NCI-H2107 treated with DMSO at 0.1 percent for 48 hours (cell line): ENCODE results near the gene ZNF212.
A peak's percentile ranks its signal among the peaks of the same experiment; 100 is the strongest.
"Not testable (repeated sequence)": the region's sequence is repeated elsewhere in the genome, so short reads cannot be mapped to it uniquely, and the experiment has no call there.

ENCODE experiments used
- DNase-seq: peaks from one replicate; lab custom pipeline; 2025; ENCODE audit not compliant: unreplicated experiment; lab: John Stamatoyannopoulos, UW

Gene ZNF212

DNA sequence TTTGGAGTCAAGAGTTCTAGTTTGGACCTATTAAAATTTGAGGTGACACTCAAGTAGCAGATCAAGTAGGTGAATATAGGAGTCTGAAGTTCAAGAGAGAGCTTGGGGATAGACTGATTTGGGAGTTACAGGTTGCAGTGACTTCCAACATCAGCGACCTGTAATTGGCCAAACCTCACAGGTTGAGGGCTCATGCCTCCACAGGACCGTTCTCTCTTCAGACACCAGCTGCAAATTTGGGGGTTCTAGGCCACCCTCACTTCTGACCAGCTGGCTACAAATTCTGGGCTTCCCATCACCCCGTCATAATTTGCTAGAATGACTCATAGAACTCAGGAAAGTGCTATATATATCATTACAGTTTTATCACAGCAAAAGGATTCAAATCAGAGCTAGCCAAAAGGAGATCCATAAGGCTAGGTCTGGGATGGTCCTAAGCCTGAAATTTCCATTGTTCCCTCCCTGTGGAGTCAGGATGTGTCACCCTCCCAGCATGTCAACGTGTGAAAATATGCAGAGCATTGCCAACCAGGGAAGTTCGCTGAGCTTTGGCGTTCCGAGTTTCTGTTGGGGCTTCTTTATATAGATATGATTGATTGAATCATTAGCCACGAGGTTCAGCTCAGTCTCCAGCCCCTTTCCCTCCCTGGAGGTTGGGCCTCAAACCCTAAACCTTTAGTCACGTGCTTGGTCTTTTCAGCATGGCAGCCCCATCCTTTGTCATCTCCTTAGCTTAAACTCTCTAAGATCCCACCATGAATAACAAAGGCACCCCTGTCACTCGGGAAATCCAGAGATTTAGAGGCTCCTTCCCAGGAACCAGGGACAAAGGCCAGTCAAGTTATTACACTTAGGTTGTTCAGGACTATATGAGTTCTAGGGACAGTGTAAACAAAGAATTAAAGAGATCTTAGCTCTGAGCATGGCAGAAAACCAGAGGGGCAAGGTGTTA, 20.7 kb upstream of the ZNF212 start:
- no peak for DNase-seq

DNA sequence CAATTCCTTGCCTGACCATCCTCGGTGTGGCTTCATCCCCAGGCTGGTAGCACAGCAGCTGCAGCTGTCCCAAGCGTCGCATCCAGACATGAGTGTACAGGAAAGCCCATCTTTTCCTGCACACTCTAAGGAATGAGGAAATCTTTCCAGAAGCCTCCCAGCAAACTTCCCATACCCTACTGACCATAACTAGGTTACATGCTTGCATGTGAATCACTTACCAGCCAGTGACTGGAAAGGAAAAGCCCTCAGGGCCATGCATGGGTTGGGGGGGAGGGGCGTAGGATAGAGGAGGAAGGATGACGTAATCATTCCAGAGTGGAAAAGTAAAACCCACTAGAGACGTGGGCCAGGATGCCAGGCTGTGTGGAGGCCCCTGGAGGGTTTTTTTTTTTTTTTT, 18.9 kb upstream of the ZNF212 start:
- DNase-seq, result no peak

DNA sequence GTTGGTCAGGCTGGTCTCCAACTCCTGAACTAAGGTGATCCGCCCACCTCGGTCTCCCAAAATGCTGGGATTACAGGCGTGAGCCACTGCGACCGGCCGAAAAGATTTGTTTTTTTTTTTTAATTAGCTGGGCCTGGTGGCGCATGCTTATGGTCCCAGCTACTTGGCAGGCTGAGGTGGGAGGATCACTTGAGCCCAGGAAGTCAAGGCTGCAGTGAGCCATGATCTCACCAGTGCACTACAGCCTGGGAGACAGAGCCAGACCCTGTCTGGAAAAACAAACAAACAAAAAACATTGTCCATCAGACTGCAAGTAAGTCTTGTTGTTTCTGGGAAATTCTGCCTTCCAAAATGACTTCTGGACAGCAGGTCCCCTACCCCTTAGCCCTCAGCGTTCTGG, 16.3 kb upstream of the ZNF212 start:
- no peak for DNase-seq

DNA sequence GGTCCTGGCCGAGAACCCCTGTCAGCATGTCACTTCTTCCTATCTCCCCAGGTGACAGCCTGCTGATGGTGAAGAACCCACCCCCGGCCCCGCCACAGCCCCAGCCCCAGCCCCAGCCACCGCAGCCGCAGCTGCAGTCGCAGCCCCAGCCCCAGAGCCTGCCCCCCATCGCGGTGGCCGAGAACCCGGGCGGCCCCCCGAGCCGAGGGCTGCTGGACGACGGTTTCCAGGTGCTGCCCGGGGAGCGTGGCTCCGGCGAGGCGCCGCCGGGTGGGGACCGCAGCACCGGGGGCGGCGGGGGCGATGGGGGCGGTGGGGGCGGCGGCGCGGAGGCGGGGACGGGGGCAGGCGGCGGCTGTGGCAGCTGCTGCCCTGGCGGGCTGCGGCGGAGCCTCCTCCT, 15.7 kb upstream of the ZNF212 start:
- no peak for DNase-seq

- DNase-seq, result no peak
Measured at GRCh38 chr7:149224352-149224751, 15.1 kb upstream of the ZNF212 start.

DNA sequence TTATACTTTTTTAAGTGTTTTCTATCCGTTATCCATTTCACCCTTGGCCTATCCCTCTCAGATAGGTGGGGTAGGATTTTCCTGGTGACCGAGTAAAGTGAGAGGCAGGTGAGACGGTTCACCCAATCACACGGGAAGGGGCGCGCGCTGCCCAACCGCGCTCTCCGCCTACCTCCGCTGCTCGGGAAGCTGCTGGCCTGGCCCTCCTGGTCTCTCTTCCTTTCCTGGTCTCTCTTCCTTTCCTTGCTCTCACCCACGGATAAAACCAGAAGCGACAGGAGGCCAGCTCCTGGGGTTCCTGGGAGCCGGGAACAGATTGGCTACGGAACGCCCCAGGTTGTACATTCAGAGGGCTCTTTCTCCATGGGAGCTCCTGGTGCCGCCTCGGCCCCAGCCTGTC, 14.3 kb upstream of the ZNF212 start:
- DNase-seq, result no peak

DNA sequence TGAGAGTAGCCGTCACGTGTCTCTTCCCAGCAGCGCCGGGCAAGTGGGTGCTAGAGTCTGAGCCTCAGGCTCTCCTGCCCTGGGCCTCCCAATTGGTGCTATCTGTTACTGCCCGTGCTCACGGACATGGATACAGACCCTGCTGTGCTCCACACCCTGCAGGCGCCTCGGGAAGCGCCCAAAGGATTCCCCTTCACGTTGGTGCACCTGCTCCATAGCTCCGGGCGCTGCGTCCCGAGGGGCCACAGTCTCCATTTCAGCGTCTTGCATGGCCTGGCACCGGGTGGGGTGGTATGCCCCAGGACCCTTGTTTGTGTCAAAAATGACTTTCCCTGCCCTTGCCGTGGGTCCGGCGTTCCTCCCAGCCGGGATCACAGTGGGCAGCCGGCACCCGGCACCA, 13.8 kb upstream of the ZNF212 start:
- no peak for DNase-seq

- not testable (repeated sequence) for DNase-seq
Measured at GRCh38 chr7:149226366-149226765, 13.1 kb upstream of the ZNF212 start.

- no peak for DNase-seq
Measured at GRCh38 chr7:149226840-149227494, 12.5 kb upstream of the ZNF212 start.

- no peak for DNase-seq
Measured at GRCh38 chr7:149228831-149229471, 10.5 kb upstream of the ZNF212 start.

- DNase-seq, result peak; percentile 30
Measured at GRCh38 chr7:149229526-149229925, 9.9 kb upstream of the ZNF212 start.

- no peak for DNase-seq
Measured at GRCh38 chr7:149232362-149232761, 7.1 kb upstream of the ZNF212 start.

DNA sequence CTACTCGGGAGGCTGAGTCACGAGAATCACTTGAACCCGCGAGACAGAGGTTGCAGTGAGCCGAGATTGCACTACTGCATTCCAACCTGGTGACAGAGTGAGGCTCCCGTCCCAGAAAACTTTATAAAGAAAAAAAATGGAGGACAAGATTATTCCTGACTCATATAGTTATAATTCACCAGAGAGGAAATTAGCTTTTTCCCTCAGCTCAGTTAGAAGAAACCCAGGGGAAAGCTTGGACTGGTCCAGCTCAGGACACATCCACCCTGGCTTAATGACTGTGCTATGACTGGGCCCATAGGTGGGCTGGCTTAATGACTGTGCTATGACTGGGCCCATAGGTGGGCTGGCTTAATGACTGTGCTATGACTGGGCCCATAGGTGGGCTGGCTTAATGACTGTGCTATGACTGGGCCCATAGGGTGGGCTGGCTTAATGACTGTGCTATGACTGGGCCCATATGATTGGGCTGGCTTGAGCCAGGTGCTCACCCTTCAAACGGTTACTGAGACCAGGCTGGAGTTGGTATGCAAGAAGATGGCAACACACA, 5.7 kb upstream of the ZNF212 start:
- not testable (repeated sequence) for DNase-seq

DNA sequence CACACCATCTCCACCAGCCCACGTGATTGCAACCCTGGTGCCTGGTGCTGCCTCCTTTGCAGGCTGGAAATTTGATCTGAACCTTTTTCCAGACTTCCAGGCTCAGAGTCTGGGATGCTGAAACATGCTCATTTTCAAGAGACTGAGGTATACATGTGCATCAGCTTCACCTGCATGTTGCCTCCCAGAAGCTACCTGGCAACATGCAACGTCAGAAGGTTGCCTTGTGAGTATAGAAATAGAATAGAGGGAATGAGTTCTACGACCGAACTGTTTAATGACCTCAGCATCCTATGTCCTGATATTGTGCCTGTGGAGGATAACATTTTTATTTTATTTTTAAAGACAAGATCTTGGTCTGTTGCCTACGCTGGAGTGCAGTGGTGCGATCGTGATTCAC, 1.9 kb upstream of the ZNF212 start:
- no peak for DNase-seq

GRCh38 chr7:149238051-149238450, 1.4 kb upstream of the ZNF212 start:
- DNase-seq, result no peak

DNA sequence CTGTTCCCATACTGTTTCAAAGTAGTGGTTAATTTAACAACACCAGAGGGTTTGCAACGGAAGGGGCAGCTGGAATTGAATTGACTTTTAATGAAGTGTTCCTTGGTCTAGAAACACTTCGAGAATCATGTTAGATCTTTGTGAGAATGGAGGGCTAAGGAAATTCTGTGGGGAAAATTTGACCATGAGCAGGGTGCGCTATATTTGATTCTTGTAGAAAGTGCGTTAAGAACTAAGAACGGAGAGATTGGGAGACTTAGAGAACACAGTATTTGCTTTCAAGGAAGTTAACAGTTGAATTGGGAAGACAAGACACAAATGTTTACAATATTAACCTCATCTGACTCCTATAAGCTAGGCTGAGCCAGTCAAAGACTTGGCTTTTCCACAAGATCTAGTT, 1.2 kb downstream of the ZNF212 start:
- DNase-seq, result no peak

GRCh38 chr7:149241696-149242095, 2.2 kb downstream of the ZNF212 start:
- no peak for DNase-seq

- DNase-seq, result no peak
Measured at GRCh38 chr7:149245244-149245643, 5.8 kb downstream of the ZNF212 start.

- no peak for DNase-seq
Measured at GRCh38 chr7:149245744-149246143, 6.3 kb downstream of the ZNF212 start.

DNA sequence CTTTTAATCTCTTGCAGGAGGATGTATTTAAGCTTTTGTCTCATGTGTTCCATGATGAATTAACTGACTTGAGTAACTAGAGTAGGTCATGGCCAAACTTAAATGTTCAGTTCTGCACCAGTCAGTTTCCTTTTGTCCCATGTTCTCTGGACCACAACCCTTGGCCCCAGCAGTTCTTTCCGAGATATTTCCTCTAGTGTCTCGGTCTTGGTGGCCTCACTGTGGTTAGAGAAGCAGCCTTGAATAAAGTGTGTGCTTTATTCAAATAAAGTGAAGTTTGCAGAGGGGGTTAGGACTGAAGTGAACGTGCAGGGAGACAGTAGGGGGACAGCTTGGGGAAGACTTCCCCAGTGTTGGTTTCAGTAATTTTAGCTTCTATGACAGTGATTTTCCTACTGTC, 9.3 kb downstream of the ZNF212 start:
- DNase-seq, result no peak

GRCh38 chr7:149250151-149250550, 10.7 kb downstream of the ZNF212 start:
- DNase-seq, result not testable (repeated sequence)

GRCh38 chr7:149251518-149251917, 12.1 kb downstream of the ZNF212 start:
- not testable (repeated sequence) for DNase-seq
